Activated CD4-positive, alpha-beta T cell treated with anti-CD3 and anti-CD28 coated beads, Interleukin-2, Interleukin-6, amounts not matched to agents 100 ng/mL and 50 ng/mL, durations not matched to agents 16 hours and 8 hours (primary cell): ENCODE results near the gene IKZF4.

Experiments
- DNase-seq: peaks from one replicate; pipeline ENCODE4 v3.0.0-alpha.2; 2020

The IKZF4 gene

DNA sequence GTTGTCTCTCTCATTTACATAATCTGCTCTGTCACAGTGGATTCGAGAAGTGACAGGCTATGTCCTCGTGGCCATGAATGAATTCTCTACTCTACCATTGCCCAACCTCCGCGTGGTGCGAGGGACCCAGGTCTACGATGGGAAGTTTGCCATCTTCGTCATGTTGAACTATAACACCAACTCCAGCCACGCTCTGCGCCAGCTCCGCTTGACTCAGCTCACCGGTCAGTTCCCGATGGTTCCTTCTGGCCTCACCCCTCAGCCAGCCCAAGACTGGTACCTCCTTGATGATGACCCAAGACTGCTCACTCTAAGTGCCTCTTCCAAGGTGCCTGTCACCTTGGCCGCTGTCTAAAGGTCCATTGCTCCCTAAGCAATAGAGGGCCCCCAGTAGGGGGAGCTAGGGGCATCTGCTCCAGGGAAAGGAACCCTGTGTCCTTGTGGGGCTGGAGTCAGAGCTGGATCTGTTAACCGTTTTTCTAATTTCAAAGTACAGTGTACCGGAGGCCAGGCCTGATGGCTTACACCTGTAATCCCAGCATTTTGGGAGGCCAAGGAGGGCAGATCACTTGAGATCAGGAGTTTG, 64.2 kb downstream of the IKZF4 start:
- DNase-seq, result peak; percentile 59

DNA sequence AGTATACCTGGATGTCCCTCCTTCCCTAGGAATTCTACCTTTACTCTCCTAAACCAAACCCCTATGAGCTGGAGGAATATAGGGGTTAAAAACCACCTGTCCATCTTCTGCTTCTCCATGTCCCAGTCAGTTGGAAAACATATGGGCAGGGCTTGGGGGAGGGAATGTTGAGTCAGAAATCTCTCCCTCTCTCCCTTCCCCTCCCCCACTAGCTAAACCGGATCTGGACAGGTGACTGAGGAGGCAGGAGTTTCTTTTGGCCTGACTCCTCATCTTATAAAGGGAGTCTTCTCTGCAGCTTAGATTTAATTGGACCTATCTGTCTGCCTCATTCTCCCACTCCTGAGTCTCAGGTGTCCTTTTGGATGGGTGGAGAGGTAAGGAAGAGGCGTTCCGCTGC, 65.3 kb downstream of the IKZF4 start:
- no peak for DNase-seq

DNA sequence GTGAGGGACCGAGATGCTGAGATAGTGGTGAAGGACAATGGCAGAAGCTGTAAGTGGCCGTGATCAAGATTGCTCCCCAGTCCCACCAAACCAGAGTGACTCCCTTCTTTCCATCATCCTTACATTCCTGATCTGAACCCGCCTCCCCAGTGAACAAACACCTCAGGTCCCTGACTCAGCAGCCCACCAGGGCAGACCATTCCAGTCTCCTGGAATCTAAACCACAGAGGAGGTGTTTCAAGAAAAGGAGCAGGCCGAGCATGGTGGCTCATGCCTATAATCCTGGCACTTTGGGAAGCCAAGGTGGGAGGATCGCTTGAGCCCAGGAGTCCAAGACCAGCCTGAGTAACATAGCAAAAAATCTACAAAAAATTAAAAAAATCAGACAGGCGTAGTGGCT, 65.8 kb downstream of the IKZF4 start:
- DNase-seq, result no peak

DNA sequence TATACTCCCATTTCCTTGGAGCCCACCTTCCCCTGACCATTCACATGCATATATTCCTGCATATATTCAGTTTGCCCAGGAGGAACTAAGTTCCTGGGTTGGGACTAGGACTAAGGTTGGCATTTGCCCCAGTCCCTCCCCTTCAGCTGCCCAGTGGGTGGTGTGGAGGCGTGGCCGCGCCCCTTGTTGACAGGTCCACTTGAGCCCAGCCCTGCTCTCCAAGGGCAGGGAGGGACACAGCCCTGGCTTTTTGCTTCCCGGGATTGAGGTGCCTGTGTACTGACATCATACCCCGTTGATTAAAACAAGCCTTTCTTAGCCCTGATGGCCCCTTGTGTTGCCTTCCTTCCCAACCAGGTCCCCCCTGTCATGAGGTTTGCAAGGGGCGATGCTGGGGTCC, 66.4 kb downstream of the IKZF4 start:
- no peak for DNase-seq
